Measurements from ENCODE around the gene HIVEP3.
"Not testable (repeated sequence)": the region's sequence is repeated elsewhere in the genome, so short reads cannot be mapped to it uniquely, and the experiment has no call there.

Gene HIVEP3

DNA sequence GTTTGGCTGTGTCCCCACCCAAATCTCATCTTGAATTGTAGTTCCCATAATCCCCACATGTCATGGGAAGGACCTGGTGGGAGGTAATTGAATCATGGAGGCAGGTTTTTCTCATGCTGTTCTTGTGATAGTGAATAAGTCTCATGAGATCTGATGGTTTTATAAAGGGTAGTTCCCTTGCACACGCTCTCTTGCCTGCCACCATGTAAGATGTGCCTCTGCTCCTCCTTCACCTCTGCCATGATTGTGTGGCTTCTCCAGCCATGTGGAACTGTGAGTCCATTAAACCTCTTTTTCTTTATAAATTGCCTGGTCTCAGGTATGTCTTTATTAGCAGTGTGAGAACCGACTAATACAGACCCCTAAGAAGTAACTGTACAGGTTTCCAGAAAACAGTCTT is 2.5 kb upstream of the HIVEP3 start:
- not testable (repeated sequence) for H3K79me1 ChIP-seq (ENCODE audit: low read length); H3K79me2 ChIP-seq (ENCODE audit: control insufficient read depth, insufficient read depth, low read length); H2AK5ac ChIP-seq (ENCODE audit: low read length); H3K27ac ChIP-seq (ENCODE audit: low read depth, low read length); H3K56ac ChIP-seq (ENCODE audit: low read length); H2BK15ac ChIP-seq (replicated peaks; ENCODE audit: low read depth); H3K23ac ChIP-seq (ENCODE audit: low read length); H2BK5ac ChIP-seq (ENCODE audit: low read length); H3K4ac ChIP-seq (ENCODE audit: low read depth, low read length); H3K4me2 ChIP-seq (ENCODE audit: low read length); H2BK120ac ChIP-seq (ENCODE audit: low read depth, low read length); H3K4me1 ChIP-seq (ENCODE audit: control insufficient read depth, low read depth, low read length); DNase-seq; H3K18ac ChIP-seq (ENCODE audit: low read length); H4K8ac ChIP-seq (ENCODE audit: low read depth, low read length); H3K9ac ChIP-seq (ENCODE audit: low read length); H4K5ac ChIP-seq (ENCODE audit: low read length); H3K4me3 ChIP-seq (ENCODE audit: low read length); H3K36me3 ChIP-seq (ENCODE audit: control insufficient read depth, insufficient read depth, low read length); H3K27me3 ChIP-seq (ENCODE audit: insufficient read depth, low read length, poor library complexity)
- no CpG with 5 or more reads among the region's 2 CpGs for WGBS (ENCODE audit: extremely low coverage, insufficient coverage, low lambda C conversion rate)

DNA sequence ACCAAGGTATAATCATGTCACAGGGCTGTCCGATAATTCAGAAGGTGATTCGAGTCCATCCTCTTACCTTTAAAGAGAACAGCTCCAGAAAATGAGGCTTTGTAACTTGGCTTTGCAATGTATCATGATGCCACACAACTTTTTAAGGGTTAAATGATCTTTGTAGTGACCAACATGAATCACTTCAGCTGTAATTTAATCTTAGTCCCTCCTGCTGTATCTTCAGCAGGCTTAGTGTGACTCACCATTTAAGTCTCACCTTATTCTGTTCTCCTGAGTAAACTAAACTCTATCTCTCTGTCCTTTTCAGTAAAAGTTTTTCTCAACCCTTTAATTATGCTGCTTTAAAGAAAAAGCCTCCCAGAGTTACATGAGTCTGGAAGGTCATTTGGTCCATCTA is 1.9 kb upstream of the HIVEP3 start:
- no peak overlapping the region for H2AK5ac ChIP-seq (ENCODE audit: low read length)
- no peak overlapping the region for H4K8ac ChIP-seq (ENCODE audit: low read depth, low read length)
- H3K18ac ChIP-seq (ENCODE audit: low read length) = no peak overlapping the region
- no peak for DNase-seq
- H2BK5ac ChIP-seq (ENCODE audit: low read length) = no peak overlapping the region
- WGBS (ENCODE audit: extremely low coverage, insufficient coverage, low lambda C conversion rate) = no CpG with 5 or more reads among the region's 2 CpGs
- H3K27me3 ChIP-seq (ENCODE audit: insufficient read depth, low read length, poor library complexity) = peaks cover 2% of the 10 kb centered on the region
- peaks cover 4% of the 10 kb centered on the region for H3K4me1 ChIP-seq (ENCODE audit: control insufficient read depth, low read depth, low read length)
- no peak overlapping the region for H2BK15ac ChIP-seq (replicated peaks; ENCODE audit: low read depth)
- no peak overlapping the region for H3K56ac ChIP-seq (ENCODE audit: low read length)
- H3K4me2 ChIP-seq (ENCODE audit: low read length) = no peak overlapping the region
- no peak overlapping the region for H3K9ac ChIP-seq (ENCODE audit: low read length)
- no peak overlapping the region for H4K5ac ChIP-seq (ENCODE audit: low read length)
- no peak overlapping the region for H3K23ac ChIP-seq (ENCODE audit: low read length)
- H3K79me1 ChIP-seq (ENCODE audit: low read length) = no peaks in the 10 kb centered on the region
- H3K36me3 ChIP-seq (ENCODE audit: control insufficient read depth, insufficient read depth, low read length) = no peaks in the 10 kb centered on the region
- H2BK120ac ChIP-seq (ENCODE audit: low read depth, low read length) = no peak overlapping the region
- H3K79me2 ChIP-seq (ENCODE audit: control insufficient read depth, insufficient read depth, low read length) = no peaks in the 10 kb centered on the region
- no peak overlapping the region for H3K4ac ChIP-seq (ENCODE audit: low read depth, low read length)
- no peak overlapping the region for H3K4me3 ChIP-seq (ENCODE audit: low read length)
- no peak overlapping the region for H3K27ac ChIP-seq (ENCODE audit: low read depth, low read length)

DNA sequence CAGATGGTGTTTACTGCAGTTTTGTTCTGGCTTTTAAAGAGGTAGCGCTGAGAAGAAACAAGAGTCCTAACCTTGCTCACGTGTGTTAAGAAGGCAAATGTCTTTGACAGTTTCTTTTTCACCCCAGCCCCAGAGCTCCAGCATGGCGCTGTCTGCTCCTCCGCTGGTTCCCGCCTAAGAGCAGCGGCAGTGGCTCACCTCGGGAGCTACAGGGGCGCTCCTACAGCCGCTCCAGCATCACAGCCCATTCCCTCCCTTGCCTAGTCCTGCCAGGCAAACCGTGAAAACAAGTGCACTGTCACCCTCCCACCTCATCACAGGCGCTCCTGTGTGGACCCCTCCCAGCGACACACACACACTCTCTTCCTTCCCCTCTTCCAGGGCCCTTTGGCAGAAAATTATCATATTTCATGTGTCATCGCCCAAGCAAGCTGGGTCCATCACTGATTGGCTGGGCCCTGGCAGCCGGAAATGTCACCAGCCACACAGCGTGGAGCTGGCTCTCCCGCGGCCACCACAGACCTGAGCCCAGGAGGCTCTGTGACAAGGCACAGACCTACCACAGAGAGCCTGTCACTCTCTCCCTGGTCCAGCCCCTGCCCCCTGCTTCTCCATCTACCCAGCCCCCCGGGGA is 1.2 kb upstream of the HIVEP3 start:
- no CpG with 5 or more reads among the region's 18 CpGs for WGBS (ENCODE audit: extremely low coverage, insufficient coverage, low lambda C conversion rate)
- Histone ChIP-seq H3K27ac (ENCODE audit: low read depth, low read length) (no peak overlapping the region), H3K23ac (ENCODE audit: low read length) (no peak overlapping the region), H3K79me2 (ENCODE audit: control insufficient read depth, insufficient read depth, low read length) (no peaks in the 10 kb centered on the region), H3K4me1 (ENCODE audit: control insufficient read depth, low read depth, low read length) (peaks cover 4% of the 10 kb centered on the region), H2BK120ac (ENCODE audit: low read depth, low read length) (no peak overlapping the region), H3K4ac (ENCODE audit: low read depth, low read length) (no peak overlapping the region), H3K4me3 (ENCODE audit: low read length) (no peak overlapping the region), H3K56ac (ENCODE audit: low read length) (no peak overlapping the region), H3K18ac (ENCODE audit: low read length) (peak overlapping the region; percentile 21), H3K36me3 (ENCODE audit: control insufficient read depth, insufficient read depth, low read length) (no peaks in the 10 kb centered on the region), H3K27me3 (ENCODE audit: insufficient read depth, low read length, poor library complexity) (peaks cover 2% of the 10 kb centered on the region), H4K8ac (ENCODE audit: low read depth, low read length) (no peak overlapping the region), H2AK5ac (ENCODE audit: low read length) (no peak overlapping the region), H3K9ac (ENCODE audit: low read length) (peak overlapping the region; percentile 31), H4K5ac (ENCODE audit: low read length) (no peak overlapping the region), H3K4me2 (ENCODE audit: low read length) (peak overlapping the region; percentile 61), H2BK5ac (ENCODE audit: low read length) (no peak overlapping the region), H2BK15ac (replicated peaks; ENCODE audit: low read depth) (no peak overlapping the region), H3K79me1 (ENCODE audit: low read length) (no peaks in the 10 kb centered on the region)
- peak; percentile 91 for DNase-seq

DNA sequence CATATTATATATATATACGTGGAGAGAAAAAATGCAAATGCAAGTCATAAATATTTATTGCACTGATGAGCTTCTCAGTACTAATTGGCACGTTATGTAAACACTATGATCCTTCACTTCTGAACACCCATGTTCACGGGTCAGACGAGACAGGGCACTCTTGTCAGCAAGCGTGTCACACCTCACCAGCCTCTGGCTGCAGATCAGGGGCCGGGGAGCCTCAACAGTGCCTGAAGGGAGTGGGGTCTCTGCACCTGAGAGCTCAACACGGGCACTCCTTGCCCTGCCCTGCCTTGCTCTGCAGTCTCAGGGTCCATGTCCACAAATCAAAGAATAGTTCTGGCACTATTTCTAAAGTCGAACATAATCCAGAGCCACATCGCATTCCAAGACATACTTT is 409 bp upstream of the HIVEP3 start:
- WGBS (ENCODE audit: extremely low coverage, insufficient coverage, low lambda C conversion rate) = no CpG with 5 or more reads among the region's 9 CpGs
- Histone ChIP-seq H2BK5ac (ENCODE audit: low read length) (no peak overlapping the region), H3K27ac (ENCODE audit: low read depth, low read length) (no peak overlapping the region), H3K79me2 (ENCODE audit: control insufficient read depth, insufficient read depth, low read length) (no peaks in the 10 kb centered on the region), H3K23ac (ENCODE audit: low read length) (no peak overlapping the region), H3K56ac (ENCODE audit: low read length) (no peak overlapping the region), H3K4me2 (ENCODE audit: low read length) (no peak overlapping the region), H3K4ac (ENCODE audit: low read depth, low read length) (no peak overlapping the region), H3K79me1 (ENCODE audit: low read length) (no peaks in the 10 kb centered on the region), H3K4me1 (ENCODE audit: control insufficient read depth, low read depth, low read length) (peaks cover 4% of the 10 kb centered on the region), H3K4me3 (ENCODE audit: low read length) (no peak overlapping the region), H3K9ac (ENCODE audit: low read length) (no peak overlapping the region), H3K36me3 (ENCODE audit: control insufficient read depth, insufficient read depth, low read length) (no peaks in the 10 kb centered on the region), H3K18ac (ENCODE audit: low read length) (no peak overlapping the region), H2AK5ac (ENCODE audit: low read length) (no peak overlapping the region), H2BK15ac (replicated peaks; ENCODE audit: low read depth) (no peak overlapping the region), H4K5ac (ENCODE audit: low read length) (no peak overlapping the region), H3K27me3 (ENCODE audit: insufficient read depth, low read length, poor library complexity) (peaks cover 2% of the 10 kb centered on the region), H4K8ac (ENCODE audit: low read depth, low read length) (no peak overlapping the region), H2BK120ac (ENCODE audit: low read depth, low read length) (no peak overlapping the region)
- DNase-seq = no peak

DNA sequence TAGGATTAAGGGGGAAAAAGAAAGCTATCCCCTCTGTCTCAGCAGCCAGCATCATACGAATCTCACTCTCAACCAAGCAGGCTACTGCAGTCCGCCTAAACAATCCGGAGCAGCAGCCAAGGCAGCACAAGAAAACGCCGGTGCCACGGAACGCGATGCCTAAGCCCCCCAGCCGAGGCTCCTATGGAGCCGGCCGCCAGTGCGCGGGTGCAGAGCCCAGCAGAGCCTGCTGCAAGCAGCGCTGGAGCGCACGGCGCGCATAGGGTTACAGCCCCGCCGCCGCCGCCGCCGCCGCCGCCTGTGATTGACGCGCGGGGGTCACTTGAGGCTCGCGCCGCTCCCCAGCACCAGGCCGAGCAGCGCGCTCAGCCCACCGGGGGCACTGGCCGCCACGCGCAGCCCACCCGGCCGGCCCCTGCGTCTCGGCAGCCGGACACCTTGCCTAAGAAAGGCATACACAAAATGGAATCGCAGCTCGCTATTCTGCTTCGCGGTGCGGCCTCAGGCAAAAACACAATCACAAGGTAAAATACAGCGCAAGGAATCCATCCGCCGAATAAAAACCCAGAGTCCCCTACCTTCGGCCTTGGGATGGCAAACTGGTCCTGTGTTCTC is 780 bp downstream of the HIVEP3 start:
- no peak overlapping the region for H2BK5ac ChIP-seq (ENCODE audit: low read length)
- no peaks in the 10 kb centered on the region for H3K79me1 ChIP-seq (ENCODE audit: low read length)
- H3K23ac ChIP-seq (ENCODE audit: low read length) = no peak overlapping the region
- peaks cover 2% of the 10 kb centered on the region for H3K27me3 ChIP-seq (ENCODE audit: insufficient read depth, low read length, poor library complexity)
- H3K4me1 ChIP-seq (ENCODE audit: control insufficient read depth, low read depth, low read length) = peaks cover 4% of the 10 kb centered on the region
- H3K36me3 ChIP-seq (ENCODE audit: control insufficient read depth, insufficient read depth, low read length) = no peaks in the 10 kb centered on the region
- H3K27ac ChIP-seq (ENCODE audit: low read depth, low read length) = no peak overlapping the region
- H4K5ac ChIP-seq (ENCODE audit: low read length) = no peak overlapping the region
- H3K56ac ChIP-seq (ENCODE audit: low read length) = peak overlapping the region; percentile 79
- no CpG with 5 or more reads among the region's 53 CpGs for WGBS (ENCODE audit: extremely low coverage, insufficient coverage, low lambda C conversion rate)
- no peak overlapping the region for H2AK5ac ChIP-seq (ENCODE audit: low read length)
- H2BK15ac ChIP-seq (replicated peaks; ENCODE audit: low read depth) = no peak overlapping the region
- DNase-seq = peak; percentile 64
- peak overlapping the region; percentile 66 for H3K4me2 ChIP-seq (ENCODE audit: low read length)
- H3K4ac ChIP-seq (ENCODE audit: low read depth, low read length) = no peak overlapping the region
- H3K9ac ChIP-seq (ENCODE audit: low read length) = peak overlapping the region; percentile 50
- no peak overlapping the region for H3K4me3 ChIP-seq (ENCODE audit: low read length)
- H2BK120ac ChIP-seq (ENCODE audit: low read depth, low read length) = no peak overlapping the region
- H3K79me2 ChIP-seq (ENCODE audit: control insufficient read depth, insufficient read depth, low read length) = no peaks in the 10 kb centered on the region
- H4K8ac ChIP-seq (ENCODE audit: low read depth, low read length) = no peak overlapping the region
- no peak overlapping the region for H3K18ac ChIP-seq (ENCODE audit: low read length)

DNA sequence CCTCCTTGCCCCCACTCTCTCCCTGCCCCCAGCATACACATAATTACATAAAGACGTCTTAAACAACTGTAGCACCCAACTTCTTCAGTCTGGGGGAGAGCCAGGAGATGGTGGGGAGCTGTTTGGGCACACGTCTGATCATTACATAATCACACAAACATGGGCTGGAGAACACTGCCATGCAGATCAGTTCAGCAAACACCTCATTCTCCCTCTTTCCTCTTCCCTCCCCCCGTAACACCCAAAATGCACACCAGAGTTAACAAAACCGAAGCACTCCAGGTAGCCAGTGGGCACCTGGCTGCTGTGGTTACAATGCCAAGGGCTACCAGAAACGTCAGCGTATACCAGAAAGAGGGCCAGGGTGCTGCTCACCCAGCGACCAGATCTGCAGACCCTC is 1.6 kb downstream of the HIVEP3 start:
- no CpG with 5 or more reads among the region's 7 CpGs for WGBS (ENCODE audit: extremely low coverage, insufficient coverage, low lambda C conversion rate)
- H2BK5ac ChIP-seq (ENCODE audit: low read length) = no peak overlapping the region

More for the DNA sequence above, 1.6 kb downstream of the HIVEP3 start:
- Histone ChIP-seq H2BK15ac (replicated peaks; ENCODE audit: low read depth) (no peak overlapping the region), H3K23ac (ENCODE audit: low read length) (no peak overlapping the region), H3K79me2 (ENCODE audit: control insufficient read depth, insufficient read depth, low read length) (no peaks in the 10 kb centered on the region), H3K4me1 (ENCODE audit: control insufficient read depth, low read depth, low read length) (peaks cover 4% of the 10 kb centered on the region), H3K4me3 (ENCODE audit: low read length) (no peak overlapping the region), H4K5ac (ENCODE audit: low read length) (no peak overlapping the region), H3K56ac (ENCODE audit: low read length) (no peak overlapping the region), H2BK120ac (ENCODE audit: low read depth, low read length) (no peak overlapping the region), H4K8ac (ENCODE audit: low read depth, low read length) (no peak overlapping the region), H3K36me3 (ENCODE audit: control insufficient read depth, insufficient read depth, low read length) (no peaks in the 10 kb centered on the region), H3K18ac (ENCODE audit: low read length) (no peak overlapping the region), H3K9ac (ENCODE audit: low read length) (no peak overlapping the region), H3K27me3 (ENCODE audit: insufficient read depth, low read length, poor library complexity) (peaks cover 2% of the 10 kb centered on the region), H3K27ac (ENCODE audit: low read depth, low read length) (no peak overlapping the region), H3K4me2 (ENCODE audit: low read length) (no peak overlapping the region), H3K4ac (ENCODE audit: low read depth, low read length) (no peak overlapping the region), H2AK5ac (ENCODE audit: low read length) (no peak overlapping the region), H3K79me1 (ENCODE audit: low read length) (no peaks in the 10 kb centered on the region)
- no peak for DNase-seq
